HG02763 (cell line): ENCODE results near the gene WNK3.

Source experiments
- ATAC-seq: cut with Tn5 transposase; IDR thresholded peaks from one replicate; pipeline ENCODE4 v1.9.1; 2021; ENCODE audit warnings: mild to moderate bottlenecking, moderate library complexity; ENCODE audit not compliant: unreplicated experiment

Gene WNK3

GRCh38 chrX:54171527-54172250 is 186.2 kb downstream of the WNK3 start:
- no peak for ATAC-seq

DNA sequence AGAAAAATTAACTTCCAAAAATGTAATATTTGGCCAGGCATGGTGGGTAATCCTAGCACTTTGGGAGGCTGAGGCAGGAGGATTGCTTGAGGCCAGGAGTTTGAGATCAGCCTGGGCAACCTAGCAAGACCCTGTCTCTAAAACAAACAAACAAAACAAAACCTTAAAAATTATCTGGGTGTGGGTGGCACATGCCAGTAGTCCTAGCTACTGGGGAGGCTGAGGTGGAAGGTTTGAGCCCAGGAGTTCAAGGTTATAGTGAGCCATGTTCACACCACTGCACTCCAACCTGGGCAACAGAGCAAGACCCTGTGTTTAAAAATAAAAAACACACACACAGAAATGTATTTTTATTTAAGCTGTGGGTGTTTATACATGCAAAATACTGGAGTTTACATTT is 186.8 kb downstream of the WNK3 start:
- ATAC-seq, result no peak

DNA sequence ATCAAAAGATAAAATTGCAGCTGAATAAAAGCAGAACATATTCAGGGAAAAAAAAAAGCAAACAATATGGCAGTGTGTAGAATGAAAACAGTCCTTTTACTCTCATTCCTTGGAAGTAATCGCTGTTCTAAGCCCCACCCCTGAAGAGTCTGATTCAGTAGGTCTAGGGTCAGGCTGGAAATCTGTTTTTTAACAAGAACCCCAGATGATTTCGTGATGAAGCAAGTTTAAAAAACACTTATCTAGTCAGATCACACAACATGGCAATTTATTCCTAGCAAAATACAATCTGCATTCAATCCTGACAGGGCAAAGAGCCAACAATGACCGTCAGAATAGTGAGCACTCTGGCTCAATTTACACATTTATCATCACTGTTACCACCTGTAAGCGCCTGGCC is 190.9 kb downstream of the WNK3 start:
- no peak for ATAC-seq

GRCh38 chrX:54157561-54157960 is 200.3 kb downstream of the WNK3 start:
- ATAC-seq, result no peak
